ENCODE measurements around the gene CTSZ. TPM values are rescaled to one million over a fixed set of nuclear protein-coding genes. Genes with fewer than 3 reads are reported as not detected.

Gene CTSZ
- total RNA-seq, 4 donors from 2014 or later: 150 to 496 (median 222) TPM

DNA sequence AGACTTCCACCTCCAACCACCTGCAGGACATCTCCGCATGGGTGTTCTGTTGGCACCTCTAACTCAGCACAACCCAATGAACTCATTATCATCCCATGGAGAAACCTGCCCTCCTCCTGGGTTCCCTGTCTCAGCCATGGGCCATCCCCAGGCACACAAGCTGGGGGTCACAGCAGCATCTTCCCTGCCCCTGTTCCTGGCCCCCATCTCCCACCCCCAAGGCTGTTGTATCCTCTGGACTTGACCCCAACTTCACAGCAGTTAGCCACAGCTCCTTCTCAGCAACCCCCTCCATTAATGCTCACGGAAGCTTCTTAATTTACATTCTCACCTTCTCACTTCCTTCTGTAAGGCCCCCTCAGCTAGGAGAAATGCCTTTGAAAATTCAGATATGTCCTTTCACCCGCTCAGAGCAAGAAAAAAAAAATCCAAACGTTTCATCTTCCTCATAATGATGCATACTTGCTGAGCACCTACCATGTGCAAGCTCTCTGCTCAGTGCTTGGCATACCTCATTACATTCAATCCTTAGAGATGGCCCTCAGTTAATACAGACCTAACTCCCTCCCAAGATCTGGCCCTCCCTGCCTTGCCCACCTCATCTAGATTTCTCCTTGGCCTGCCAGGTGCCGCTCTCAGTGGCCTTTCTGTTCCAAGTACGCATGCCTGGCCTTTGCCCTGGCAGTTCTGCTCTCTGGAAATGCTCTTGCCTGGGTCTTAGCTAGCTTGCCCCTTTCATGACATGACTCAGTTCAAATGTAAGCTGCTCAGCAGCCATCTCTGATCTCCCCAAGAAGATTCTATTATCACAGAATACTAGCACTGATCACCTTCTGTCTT lies 28.5 kb downstream of the CTSZ start:
- TF ChIP-seq, protein P1, sequence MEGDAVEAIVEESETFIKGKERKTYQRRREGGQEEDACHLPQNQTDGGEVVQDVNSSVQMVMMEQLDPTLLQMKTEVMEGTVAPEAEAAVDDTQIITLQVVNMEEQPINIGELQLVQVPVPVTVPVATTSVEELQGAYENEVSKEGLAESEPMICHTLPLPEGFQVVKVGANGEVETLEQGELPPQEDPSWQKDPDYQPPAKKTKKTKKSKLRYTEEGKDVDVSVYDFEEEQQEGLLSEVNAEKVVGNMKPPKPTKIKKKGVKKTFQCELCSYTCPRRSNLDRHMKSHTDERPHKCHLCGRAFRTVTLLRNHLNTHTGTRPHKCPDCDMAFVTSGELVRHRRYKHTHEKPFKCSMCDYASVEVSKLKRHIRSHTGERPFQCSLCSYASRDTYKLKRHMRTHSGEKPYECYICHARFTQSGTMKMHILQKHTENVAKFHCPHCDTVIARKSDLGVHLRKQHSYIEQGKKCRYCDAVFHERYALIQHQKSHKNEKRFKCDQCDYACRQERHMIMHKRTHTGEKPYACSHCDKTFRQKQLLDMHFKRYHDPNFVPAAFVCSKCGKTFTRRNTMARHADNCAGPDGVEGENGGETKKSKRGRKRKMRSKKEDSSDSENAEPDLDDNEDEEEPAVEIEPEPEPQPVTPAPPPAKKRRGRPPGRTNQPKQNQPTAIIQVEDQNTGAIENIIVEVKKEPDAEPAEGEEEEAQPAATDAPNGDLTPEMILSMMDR (IDR thresholded peaks at IDR 0.05; ENCODE audit: low read depth): no peak

DNA sequence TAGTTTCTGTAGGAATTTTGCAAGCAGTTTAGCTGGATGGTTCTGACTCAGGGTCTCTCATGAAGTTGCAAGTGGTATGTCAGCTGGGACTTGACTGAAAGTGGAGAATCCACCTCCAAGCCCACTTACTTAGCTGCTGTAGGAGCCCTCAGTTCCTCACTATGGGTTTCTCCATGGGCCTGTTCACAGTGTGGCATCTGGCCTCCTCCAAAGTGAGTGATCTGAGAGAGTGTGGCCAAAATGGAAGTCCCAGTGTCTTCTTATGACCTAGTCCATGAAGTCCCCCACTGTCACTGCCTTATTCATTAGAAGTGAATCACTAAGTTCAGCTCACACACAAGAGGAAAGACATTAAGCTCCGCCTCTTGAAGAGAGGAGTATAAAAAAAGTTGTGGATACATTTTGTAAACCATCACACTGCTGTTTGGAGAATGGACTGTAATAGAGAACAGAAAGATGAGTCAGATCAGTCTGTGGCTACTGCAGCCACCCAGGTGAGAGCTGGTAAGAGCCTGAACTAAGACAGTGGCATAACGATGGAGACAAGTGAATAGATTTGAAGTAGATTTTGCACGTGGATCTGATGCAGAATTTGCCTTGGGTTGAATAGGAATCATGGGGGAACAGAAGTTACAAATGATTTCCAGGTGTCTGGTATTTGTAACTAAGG lies 30.9 kb downstream of the CTSZ start:
- TF ChIP-seq, protein P1 (IDR thresholded peaks at IDR 0.05; ENCODE audit: low read depth): no peak

DNA sequence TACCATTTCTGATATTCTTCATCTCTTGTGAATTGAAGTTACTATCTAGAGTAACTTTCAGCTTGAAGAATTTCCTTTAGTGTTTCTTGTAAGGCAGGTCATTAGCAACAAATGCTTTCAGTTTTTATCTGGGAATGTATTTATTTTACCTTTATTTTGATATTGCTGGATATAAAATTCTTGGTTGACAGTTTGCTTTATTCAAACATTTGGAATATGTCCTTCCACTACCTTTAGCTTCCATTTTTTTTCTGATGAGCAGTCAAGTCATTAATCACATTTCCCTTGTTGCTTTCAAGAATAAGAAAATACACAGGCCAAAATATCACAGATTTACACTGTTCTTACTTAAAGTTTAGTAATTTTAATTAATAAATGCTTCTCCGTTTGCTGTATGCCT lies 31.7 kb downstream of the CTSZ start:
- TF ChIP-seq, protein P1 (IDR thresholded peaks at IDR 0.05; ENCODE audit: low read depth): no peak

DNA sequence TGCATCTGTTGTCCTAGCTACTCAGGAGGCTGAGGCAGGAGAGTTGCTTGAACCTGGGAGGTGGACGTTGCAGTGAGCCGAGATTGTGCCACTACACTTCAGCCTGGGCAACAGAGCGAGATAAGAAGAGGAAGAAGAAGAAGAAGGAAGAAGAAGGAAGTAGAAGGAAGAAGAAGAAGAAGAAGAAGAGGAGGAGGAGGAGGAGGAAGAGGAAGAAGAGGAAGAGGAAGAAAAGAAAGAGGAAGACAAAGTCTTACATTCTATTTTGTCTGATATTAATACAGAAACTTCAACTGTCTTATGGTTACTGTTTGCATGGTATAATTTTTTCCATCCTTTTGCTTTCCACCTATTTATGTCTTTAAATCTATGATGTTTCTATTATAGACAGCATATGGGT lies 33.2 kb downstream of the CTSZ start:
- TF ChIP-seq, protein P1 (IDR thresholded peaks at IDR 0.05; ENCODE audit: low read depth): no peak

DNA sequence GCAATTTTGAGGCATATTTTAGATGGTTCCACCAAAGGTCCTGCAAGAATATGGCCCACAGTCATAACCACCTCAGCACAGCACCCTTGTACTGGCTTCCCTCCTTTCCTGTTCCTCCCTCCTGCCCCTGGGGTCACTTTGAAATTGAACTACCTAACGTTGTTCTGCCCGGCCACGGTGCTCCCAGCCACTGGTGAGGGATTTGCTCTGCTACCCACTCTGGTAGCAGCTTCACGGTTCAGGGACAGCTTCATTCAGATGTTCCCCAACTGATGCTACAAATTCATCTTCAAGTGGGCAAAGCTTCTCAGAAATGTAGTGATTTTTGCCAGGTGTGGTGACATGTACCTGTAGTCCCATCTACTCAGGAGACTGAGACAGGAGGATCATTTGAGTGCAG lies 33.9 kb downstream of the CTSZ start:
- TF ChIP-seq, protein P1 (IDR thresholded peaks at IDR 0.05; ENCODE audit: low read depth): no peak

DNA sequence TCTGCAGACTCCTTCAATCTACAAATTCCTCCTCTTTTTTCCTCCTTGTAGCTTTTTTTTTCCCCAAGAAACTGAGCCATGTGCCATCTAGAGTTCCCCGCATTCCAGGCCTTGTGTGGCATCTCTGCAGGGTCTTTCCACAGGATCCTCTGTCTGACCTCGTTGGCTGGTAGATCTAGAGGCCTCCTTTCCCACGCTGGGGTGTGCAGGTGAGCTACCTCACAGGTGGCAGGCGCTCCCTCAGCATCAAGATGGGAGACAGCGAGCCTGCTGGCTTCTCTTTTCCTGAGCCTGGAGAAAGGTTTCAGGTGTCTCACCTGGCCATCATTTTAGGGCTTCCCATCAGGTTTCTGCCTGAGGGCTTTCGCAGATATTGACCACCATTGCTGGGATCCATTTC lies 35.6 kb downstream of the CTSZ start:
- TF ChIP-seq, protein P1 (IDR thresholded peaks at IDR 0.05; ENCODE audit: low read depth): no peak

DNA sequence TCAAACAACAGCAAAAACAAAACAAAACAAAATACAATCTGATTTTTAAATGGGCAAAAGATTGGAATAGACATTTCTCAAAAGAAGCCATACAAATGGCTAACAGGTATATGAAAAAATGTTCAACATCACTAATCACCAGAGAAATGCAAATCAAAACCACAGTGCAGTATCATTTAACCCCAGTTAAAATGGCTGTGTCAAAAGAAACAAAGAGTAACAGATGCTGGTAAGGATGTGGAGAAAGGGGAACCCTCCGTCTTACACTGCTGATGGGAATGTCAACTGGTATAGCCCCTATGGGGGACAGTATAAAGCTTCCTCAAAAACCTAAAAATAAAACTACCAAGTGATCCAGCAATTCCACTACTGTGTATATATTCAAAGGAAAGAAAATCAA lies 36.9 kb downstream of the CTSZ start:
- TF ChIP-seq, protein P1 (IDR thresholded peaks at IDR 0.05; ENCODE audit: low read depth): no peak

Data from subcutaneous adipose tissue (tissue), 4 donors.